Measurements from ENCODE around the gene FTO. TPM values are rescaled to one million over a fixed set of nuclear protein-coding genes. Genes with fewer than 3 reads are reported as not detected.
A peak's percentile ranks its signal among the peaks of the same experiment; 100 is the strongest.

Gene FTO
- total RNA-seq, 1 donor from 2014 or later: 85.1 TPM

DNA sequence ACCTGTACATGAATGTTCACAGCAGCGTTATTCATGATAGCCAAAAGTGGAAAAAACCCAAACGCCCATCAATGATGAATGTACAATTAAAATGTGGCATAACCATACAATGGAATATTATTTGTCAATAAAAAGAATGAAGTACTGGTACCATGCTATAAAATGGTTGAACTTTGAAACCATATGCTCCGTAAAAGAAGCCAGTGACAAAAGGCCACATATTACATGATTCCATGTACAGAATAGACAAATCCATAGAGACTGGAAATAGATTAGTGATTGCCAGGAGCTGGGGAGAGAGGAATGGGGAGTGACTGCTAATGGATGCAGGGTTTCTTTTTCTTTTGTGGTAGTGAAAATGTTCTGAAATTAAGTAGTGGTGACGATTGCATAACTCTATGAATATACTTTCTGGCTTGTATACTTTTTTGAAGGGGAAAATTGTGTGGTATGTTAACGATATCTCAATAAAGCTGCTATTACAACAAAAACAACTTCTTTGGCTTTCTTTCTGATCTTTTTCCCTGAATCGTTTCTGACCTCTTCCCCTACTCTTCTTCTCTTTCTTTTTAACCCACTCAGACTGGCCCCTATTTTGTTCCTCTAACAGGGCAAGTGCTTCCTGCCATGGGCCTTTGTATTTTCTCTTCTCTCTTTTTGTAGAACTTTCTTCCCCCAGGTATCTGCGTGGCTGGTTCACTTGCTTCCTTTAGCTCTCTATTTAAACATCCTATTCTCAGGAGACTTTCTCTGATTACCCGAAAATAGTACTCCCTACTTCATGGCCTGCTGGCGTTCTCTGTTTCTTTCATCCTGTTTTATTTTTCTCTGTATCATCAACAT lies 67.9 kb downstream of the FTO start:
- no peak overlapping the region for H3K27ac Mint-ChIP-seq
- no peak overlapping the region for H3K4me3 Mint-ChIP-seq
- TF ChIP-seq, protein P1, sequence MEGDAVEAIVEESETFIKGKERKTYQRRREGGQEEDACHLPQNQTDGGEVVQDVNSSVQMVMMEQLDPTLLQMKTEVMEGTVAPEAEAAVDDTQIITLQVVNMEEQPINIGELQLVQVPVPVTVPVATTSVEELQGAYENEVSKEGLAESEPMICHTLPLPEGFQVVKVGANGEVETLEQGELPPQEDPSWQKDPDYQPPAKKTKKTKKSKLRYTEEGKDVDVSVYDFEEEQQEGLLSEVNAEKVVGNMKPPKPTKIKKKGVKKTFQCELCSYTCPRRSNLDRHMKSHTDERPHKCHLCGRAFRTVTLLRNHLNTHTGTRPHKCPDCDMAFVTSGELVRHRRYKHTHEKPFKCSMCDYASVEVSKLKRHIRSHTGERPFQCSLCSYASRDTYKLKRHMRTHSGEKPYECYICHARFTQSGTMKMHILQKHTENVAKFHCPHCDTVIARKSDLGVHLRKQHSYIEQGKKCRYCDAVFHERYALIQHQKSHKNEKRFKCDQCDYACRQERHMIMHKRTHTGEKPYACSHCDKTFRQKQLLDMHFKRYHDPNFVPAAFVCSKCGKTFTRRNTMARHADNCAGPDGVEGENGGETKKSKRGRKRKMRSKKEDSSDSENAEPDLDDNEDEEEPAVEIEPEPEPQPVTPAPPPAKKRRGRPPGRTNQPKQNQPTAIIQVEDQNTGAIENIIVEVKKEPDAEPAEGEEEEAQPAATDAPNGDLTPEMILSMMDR (conservative IDR thresholded peaks at IDR 0.05): no peak

DNA sequence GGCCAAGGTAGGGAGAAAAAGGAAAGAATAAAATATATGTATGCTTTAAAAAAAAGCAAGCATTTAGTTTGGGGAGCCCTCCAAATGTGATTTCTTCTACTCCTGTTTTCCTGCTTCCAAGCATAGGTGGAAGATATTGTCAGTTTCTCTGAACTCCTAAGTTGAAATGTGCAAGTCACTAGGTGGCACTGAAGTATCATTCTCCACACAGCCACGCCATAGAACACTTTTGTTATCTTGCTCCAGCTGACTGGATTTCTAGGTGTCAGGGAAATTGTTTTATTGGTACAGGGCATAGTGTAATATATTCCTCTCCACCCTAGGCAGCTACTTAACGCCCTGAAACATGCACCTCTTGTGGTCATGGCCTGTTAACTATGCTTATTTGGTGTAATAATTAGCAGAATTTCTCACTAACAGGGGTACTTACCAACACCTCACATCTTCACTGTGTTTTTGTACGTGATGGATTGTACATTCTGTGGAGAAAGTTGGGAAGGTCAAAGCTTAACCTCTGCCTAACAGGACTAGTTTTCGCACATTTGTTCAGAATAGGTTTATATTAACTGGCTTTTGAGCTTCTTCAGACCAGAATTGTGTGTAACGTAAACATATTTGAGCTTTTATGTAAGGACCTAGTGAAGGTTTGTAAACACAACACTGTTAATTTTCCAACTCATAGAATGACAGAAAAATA lies 69.3 kb downstream of the FTO start:
- H3K9me3 Mint-ChIP-seq: no peaks in the 10 kb centered on the region
- H3K4me3 Mint-ChIP-seq: no peak overlapping the region
- no peak for DNase-seq (ENCODE audit: extremely low spot score, unreplicated experiment)
- H3K27ac Mint-ChIP-seq: no peak overlapping the region
- TF ChIP-seq, protein P1 (conservative IDR thresholded peaks at IDR 0.05): peak; percentile 74
- peaks cover 22% of the 10 kb centered on the region for H3K4me1 Mint-ChIP-seq (ENCODE audit: unreplicated experiment)
- no peaks in the 10 kb centered on the region for H3K27me3 Mint-ChIP-seq
- peaks cover 3% of the 10 kb centered on the region for H3K36me3 Mint-ChIP-seq

More for the DNA sequence above, 67.9 kb downstream of the FTO start:
- no peak for DNase-seq (ENCODE audit: extremely low spot score, unreplicated experiment)
- H3K9me3 Mint-ChIP-seq: no peaks in the 10 kb centered on the region
- H3K36me3 Mint-ChIP-seq: no peaks in the 10 kb centered on the region
- H3K27me3 Mint-ChIP-seq: no peaks in the 10 kb centered on the region
- H3K4me1 Mint-ChIP-seq (ENCODE audit: unreplicated experiment): peaks cover 26% of the 10 kb centered on the region

GRCh38 chr16:53773881-53774280 lies 69.9 kb downstream of the FTO start:
- Mint-ChIP-seq H3K27me3 (no peaks in the 10 kb centered on the region), H3K36me3 (peaks cover 3% of the 10 kb centered on the region), H3K9me3 (no peaks in the 10 kb centered on the region), H3K4me1 (ENCODE audit: unreplicated experiment) (peaks cover 20% of the 10 kb centered on the region), H3K27ac (no peak overlapping the region), H3K4me3 (no peak overlapping the region)
- TF ChIP-seq, protein P1 (conservative IDR thresholded peaks at IDR 0.05): no peak
- no peak for DNase-seq (ENCODE audit: extremely low spot score, unreplicated experiment)

DNA sequence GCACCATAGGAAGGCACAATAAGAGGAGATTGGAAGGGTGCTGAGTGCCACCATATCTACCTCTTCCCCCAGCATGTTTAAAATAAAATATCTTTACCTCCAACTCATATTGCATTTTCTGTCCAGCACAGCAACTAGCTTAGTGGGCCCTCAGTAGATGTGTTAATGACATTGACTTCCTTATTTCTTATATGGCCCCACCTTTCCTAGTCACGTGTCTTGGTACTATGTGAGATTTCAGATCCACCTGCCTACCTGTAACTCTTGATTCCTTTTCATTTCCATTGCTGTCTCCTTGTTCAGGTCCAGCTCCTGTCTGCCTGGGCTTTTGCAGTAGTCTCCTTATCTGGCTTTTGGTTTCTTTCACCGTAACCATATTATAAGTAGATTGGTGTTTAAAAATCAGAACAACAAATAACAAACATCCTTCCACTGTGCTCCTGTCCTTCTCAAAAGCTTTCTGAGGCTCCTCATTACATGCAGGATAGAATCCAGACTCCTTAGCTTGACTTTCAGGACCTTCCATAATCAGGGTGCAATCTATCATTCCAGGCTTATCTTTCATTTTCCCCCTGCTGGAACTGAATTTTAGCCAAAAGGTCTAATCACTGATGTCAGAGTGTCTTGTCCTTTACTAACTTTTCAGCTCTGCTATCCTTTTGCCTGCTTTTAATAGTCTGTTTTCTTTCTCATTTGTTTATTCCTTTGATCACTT lies 71.3 kb downstream of the FTO start:
- Mint-ChIP-seq H3K36me3 (peaks cover 3% of the 10 kb centered on the region), H3K4me1 (ENCODE audit: unreplicated experiment) (peaks cover 28% of the 10 kb centered on the region), H3K27ac (peak overlapping the region; percentile 16), H3K4me3 (no peak overlapping the region), H3K9me3 (no peaks in the 10 kb centered on the region), H3K27me3 (no peaks in the 10 kb centered on the region)
- no peak for DNase-seq (ENCODE audit: extremely low spot score, unreplicated experiment)
- TF ChIP-seq, protein P1 (conservative IDR thresholded peaks at IDR 0.05): no peak

GRCh38 chr16:53775821-53776431 lies 72.0 kb downstream of the FTO start:
- Mint-ChIP-seq H3K9me3 (no peaks in the 10 kb centered on the region), H3K27me3 (no peaks in the 10 kb centered on the region), H3K4me3 (no peak overlapping the region), H3K36me3 (peaks cover 3% of the 10 kb centered on the region), H3K27ac (peak overlapping the region; percentile 16), H3K4me1 (ENCODE audit: unreplicated experiment) (peaks cover 28% of the 10 kb centered on the region)
- no peak for DNase-seq (ENCODE audit: extremely low spot score, unreplicated experiment)
- TF ChIP-seq, protein P1 (conservative IDR thresholded peaks at IDR 0.05): no peak

Measured in type B pancreatic cell (in vitro differentiated cells).